IPS-11a (cell line): ENCODE measurements around the gene ANKEF1.

Experiments
- H3K4me3 ChIP-seq: one replicate; pipeline ENCODE4 v1.5.1; 2013; ENCODE audit warnings: low read depth, low read length, control low read depth

The ANKEF1 gene

DNA sequence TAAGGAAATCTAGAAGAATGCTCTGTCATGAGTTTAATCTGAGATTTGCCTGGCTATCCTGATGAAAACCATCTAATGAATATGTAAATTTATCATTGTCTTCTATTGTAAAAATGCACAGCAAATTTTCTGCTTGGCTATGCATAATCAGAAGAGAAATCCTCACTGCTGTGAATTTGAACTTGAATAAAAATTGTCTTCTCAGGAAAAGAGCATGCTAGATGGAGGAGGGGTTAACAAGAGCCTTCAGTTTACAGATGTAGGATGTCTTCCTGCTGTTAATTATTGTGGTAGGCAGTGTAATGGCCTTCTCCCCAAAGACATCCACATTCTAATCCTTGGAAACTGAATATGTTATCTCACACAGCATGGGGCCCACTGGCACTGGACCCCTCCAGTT, 45.8 kb downstream of the ANKEF1 start:
- H3K4me3 ChIP-seq, result no peak overlapping the region

GRCh38 chr20:10089871-10090587, 55.2 kb downstream of the ANKEF1 start:
- no peak overlapping the region for H3K4me3 ChIP-seq

GRCh38 chr20:10090588-10091166, 55.9 kb downstream of the ANKEF1 start:
- no peak overlapping the region for H3K4me3 ChIP-seq

DNA sequence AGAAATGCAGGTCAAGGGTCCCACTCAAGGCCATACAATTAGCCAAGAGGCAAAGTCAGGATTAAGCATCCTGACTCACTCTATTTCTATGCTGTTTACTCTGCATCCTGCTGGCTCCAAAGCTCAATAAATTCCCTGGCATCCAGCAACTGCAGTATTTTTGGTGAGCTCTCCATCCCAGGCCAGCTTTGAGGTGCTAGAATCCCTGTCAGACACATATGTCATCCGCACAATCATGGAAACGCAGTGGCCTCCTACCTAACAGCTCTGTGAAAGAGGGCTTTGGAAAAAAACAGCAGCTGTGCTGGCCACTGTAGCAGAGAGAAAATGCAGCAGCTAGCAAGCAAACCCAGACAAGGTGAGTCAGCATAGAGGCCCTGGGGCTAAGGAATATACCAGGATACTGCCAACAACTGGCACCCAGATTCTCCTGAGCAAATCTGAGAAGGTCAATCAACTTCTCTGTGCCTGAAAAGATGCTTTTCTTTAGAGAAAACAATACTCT, 58.4 kb downstream of the ANKEF1 start:
- H3K4me3 ChIP-seq, result no peak overlapping the region

DNA sequence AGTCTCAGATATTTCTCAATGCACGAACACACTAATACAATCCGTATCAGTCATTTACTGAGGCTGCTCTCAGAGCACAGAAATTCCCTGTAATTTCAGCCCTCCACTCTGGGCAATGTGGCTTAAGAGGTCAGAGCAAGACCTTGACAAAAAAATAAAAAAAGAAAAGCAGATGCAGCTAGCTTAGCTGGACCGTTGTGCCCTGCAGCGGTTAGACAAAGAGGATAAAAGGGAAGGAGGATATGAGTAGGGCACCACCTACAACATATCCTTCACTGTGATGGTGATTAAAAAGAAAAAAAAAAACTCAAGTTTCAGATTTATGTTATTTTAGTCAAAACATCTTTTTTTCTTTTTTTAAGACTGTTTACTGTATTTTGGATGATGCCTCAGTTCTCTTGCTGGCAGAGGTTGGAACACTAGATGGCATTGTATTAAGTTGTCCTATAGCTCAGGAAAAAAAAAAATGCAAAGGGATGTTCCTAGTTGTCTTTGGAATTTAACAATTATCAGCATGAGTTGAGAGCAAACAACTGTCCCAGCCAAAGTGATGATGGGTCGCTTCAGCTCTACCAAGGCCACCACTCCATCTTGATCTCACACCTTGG, 59.9 kb downstream of the ANKEF1 start:
- H3K4me3 ChIP-seq, result no peak overlapping the region

DNA sequence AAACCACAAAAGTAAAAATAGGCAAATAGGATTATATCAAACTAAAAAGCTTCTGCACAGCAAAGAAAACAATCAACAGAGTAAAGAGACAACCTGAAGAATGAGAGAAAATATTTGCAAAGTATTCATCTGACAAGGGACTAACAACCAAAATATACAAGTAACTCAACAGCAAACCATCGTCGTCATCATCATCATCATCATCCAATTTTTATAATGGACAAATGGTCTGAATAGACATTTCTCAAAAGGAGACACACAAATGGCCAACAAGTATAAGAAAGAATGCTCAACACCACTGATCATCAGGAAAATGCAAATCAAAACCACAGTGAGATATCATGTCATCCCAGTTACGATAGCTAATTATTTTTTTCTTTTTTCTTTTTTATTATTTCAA, 62.0 kb downstream of the ANKEF1 start:
- H3K4me3 ChIP-seq, result no peak overlapping the region

DNA sequence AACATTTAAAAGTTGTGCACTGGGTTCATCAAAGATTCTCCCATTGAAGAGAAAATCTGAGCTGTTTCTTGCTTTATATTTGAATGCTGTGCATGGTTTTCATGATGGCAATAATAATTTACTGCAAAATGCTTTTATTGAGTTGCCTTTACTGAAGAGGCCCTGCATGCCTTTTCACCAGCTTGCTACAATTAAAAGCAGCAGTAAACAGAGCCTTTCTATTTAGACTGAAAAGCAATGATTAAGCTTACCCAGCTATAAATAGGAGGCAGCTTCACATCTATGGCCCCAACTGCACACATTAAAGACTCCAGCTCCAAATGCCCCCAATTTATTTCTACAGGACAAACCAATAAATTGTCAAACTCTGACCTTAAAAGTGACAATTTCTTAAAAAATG, 70.3 kb downstream of the ANKEF1 start:
- H3K4me3 ChIP-seq, result no peak overlapping the region
